IPS-NIHi7 (cell line): Measurements from ENCODE around the gene TLK2.
"Not testable (repeated sequence)": the region's sequence is repeated elsewhere in the genome, so short reads cannot be mapped to it uniquely, and the experiment has no call there.

Experiments used
- DNase-seq: peaks from one replicate; pipeline ENCODE4 v3.0.0; 2012; ENCODE audit warnings: mixed read lengths; ENCODE audit errors: extremely low spot score

TLK2 gene

GRCh38 chr17:62478424-62478879 lies at the start of gene TLK2:
Gene TLK2 (plus strand): TSS chr17:62478825. CDS start chr17:62481126, 2,301 bp downstream.
- DNase-seq, result peak; percentile 94

- not testable (repeated sequence) for DNase-seq
Measured at GRCh38 chr17:62435251-62435650, 43.4 kb upstream of the TLK2 start.

GRCh38 chr17:62441181-62441580 lies 37.4 kb upstream of the TLK2 start:
- not testable (repeated sequence) for DNase-seq

GRCh38 chr17:62444063-62444462 lies 34.6 kb upstream of the TLK2 start:
- DNase-seq, result no peak

GRCh38 chr17:62445791-62446190 lies 32.8 kb upstream of the TLK2 start:
- not testable (repeated sequence) for DNase-seq

- DNase-seq, result not testable (repeated sequence)
Measured at GRCh38 chr17:62452195-62452594, 26.4 kb upstream of the TLK2 start.

GRCh38 chr17:62453041-62453440 lies 25.6 kb upstream of the TLK2 start:
- DNase-seq, result not testable (repeated sequence)

- DNase-seq, result not testable (repeated sequence)
Measured at GRCh38 chr17:62453656-62454055, 25.0 kb upstream of the TLK2 start.

GRCh38 chr17:62454111-62454510 lies 24.5 kb upstream of the TLK2 start:
- DNase-seq, result not testable (repeated sequence)

- no peak for DNase-seq
Measured at GRCh38 chr17:62456016-62456415, 22.6 kb upstream of the TLK2 start.

- DNase-seq, result not testable (repeated sequence)
Measured at GRCh38 chr17:62458483-62458882, 20.1 kb upstream of the TLK2 start.

- not testable (repeated sequence) for DNase-seq
Measured at GRCh38 chr17:62464422-62464821, 14.2 kb upstream of the TLK2 start.

GRCh38 chr17:62465271-62465670 lies 13.4 kb upstream of the TLK2 start:
- DNase-seq, result not testable (repeated sequence)

GRCh38 chr17:62470666-62471379 lies 7.8 kb upstream of the TLK2 start:
- DNase-seq, result not testable (repeated sequence)

GRCh38 chr17:62471380-62471880 lies 7.2 kb upstream of the TLK2 start:
- not testable (repeated sequence) for DNase-seq

GRCh38 chr17:62473030-62473982 lies 5.3 kb upstream of the TLK2 start:
- not testable (repeated sequence) for DNase-seq

- not testable (repeated sequence) for DNase-seq
Measured at GRCh38 chr17:62477111-62477510, 1.5 kb upstream of the TLK2 start.

GRCh38 chr17:62477718-62478408 lies 762 bp upstream of the TLK2 start:
- DNase-seq, result peak; percentile 21

- DNase-seq, result peak; percentile 26
Measured at GRCh38 chr17:62478880-62479638, 434 bp downstream of the TLK2 start.

GRCh38 chr17:62479639-62480258 lies 1.1 kb downstream of the TLK2 start:
- DNase-seq, result not testable (repeated sequence)
